Measurements from ENCODE around the gene KRT39.

GRCh38 chr17:40937384-40937819 lies 29.3 kb downstream of the KRT39 start, which contains the start of gene KRT23:
- TF ChIP-seq, protein P1, sequence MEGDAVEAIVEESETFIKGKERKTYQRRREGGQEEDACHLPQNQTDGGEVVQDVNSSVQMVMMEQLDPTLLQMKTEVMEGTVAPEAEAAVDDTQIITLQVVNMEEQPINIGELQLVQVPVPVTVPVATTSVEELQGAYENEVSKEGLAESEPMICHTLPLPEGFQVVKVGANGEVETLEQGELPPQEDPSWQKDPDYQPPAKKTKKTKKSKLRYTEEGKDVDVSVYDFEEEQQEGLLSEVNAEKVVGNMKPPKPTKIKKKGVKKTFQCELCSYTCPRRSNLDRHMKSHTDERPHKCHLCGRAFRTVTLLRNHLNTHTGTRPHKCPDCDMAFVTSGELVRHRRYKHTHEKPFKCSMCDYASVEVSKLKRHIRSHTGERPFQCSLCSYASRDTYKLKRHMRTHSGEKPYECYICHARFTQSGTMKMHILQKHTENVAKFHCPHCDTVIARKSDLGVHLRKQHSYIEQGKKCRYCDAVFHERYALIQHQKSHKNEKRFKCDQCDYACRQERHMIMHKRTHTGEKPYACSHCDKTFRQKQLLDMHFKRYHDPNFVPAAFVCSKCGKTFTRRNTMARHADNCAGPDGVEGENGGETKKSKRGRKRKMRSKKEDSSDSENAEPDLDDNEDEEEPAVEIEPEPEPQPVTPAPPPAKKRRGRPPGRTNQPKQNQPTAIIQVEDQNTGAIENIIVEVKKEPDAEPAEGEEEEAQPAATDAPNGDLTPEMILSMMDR (optimal IDR thresholded peaks at IDR 0.05 in 1 of 3, IDR thresholded peaks at IDR 0.05 in 1 of 3, conservative IDR thresholded peaks at IDR 0.05 in 1 of 3; ENCODE audit: extremely low read depth in 1 of 3, insufficient read depth in 2 of 3, low read length in 3 of 3) = no peak
- TF ChIP-seq EZH2 (IDR thresholded peaks at IDR 0.05; ENCODE audit: low read length) = no peak
